WI38 (cell line): Measurements from ENCODE around the gene AP1AR.

Experiments
- H3K4me3 ChIP-seq: 2 replicates; pipeline ENCODE4 v1.5.1; 2011; ENCODE audit warnings: low read depth, mild to moderate bottlenecking, control low read depth, low read length
- TF ChIP-seq, protein P1 (sequence below): IDR thresholded peaks from 2 replicates; pipeline ENCODE4 v1.5.1; 2012; ENCODE audit warnings: low read depth, mild to moderate bottlenecking, control low read depth, low read length

AP1AR gene, protein sequence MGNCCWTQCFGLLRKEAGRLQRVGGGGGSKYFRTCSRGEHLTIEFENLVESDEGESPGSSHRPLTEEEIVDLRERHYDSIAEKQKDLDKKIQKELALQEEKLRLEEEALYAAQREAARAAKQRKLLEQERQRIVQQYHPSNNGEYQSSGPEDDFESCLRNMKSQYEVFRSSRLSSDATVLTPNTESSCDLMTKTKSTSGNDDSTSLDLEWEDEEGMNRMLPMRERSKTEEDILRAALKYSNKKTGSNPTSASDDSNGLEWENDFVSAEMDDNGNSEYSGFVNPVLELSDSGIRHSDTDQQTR

DNA sequence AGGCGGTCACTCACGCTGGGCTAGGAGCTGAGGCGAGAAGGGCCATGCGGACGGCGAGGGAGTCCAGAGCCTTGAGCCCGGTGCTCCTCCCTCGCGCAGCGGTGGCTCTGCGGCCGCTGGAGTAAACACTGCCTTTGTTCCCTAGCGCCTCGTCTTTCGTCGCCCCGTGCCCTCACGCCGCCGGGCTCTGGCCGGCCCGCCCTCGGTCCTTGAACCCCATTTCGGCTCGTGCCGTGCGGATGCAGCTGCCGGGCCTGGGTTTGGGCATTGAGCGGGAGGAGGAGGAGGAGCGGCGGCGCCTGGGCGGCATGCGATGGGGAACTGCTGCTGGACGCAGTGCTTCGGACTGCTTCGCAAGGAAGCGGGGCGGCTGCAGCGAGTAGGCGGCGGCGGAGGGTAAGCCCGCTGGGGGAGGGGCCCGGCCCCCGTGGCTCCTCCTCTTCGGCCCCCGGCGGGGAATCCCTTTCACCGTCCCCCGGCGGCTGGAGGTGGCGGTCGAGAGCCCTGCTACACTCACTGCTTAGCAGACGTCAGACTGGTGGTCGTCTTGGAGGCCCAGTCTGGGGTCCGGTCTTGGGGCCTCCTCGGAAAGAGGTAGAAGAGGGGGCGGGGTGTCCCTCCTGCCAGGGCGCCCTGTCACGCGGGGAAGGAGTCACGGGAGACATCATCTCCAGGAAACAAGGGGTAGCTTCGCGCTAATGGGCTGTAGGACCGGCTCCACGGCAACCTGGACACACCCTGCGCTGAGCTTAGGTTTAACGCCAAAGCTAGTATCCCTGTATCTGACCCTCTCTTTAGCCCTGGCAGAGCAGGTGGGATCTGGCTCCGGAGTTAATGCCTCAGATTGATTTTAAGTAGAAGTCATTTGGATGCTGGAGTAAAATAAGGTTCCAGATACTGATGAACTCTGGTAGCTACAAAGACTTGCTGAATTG is at the start of gene AP1AR:
Gene AP1AR, plus strand, starts transcription at position 9 of the 935 bp plus-strand sequence. Its CDS starts 305 bp downstream, at position 314.
- H3K4me3 ChIP-seq = peak within 1 kb of the TSS; percentile 89
- TF ChIP-seq, protein P1, sequence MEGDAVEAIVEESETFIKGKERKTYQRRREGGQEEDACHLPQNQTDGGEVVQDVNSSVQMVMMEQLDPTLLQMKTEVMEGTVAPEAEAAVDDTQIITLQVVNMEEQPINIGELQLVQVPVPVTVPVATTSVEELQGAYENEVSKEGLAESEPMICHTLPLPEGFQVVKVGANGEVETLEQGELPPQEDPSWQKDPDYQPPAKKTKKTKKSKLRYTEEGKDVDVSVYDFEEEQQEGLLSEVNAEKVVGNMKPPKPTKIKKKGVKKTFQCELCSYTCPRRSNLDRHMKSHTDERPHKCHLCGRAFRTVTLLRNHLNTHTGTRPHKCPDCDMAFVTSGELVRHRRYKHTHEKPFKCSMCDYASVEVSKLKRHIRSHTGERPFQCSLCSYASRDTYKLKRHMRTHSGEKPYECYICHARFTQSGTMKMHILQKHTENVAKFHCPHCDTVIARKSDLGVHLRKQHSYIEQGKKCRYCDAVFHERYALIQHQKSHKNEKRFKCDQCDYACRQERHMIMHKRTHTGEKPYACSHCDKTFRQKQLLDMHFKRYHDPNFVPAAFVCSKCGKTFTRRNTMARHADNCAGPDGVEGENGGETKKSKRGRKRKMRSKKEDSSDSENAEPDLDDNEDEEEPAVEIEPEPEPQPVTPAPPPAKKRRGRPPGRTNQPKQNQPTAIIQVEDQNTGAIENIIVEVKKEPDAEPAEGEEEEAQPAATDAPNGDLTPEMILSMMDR = peak; percentile 27

DNA sequence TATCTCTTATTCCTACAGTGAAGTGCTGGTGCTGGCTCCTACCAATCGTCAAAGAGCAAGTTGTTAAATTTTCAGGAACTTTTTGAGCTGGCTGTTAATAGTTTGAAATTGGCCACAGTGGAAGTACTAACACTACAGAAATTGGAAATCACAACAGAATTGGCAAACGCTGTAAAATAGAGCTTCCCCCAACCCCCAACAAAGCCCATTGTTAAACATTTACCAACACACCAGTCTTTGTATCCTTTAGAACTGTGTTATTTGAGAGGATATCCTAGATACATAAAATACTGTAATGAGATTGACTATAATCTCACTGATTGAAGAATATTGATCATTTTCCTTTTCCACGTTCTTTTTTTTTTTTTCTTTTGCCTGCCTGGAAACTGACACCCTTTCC is 49.0 kb upstream of the AP1AR start:
- TF ChIP-seq, protein P1 = no peak
- no peak overlapping the region for H3K4me3 ChIP-seq

DNA sequence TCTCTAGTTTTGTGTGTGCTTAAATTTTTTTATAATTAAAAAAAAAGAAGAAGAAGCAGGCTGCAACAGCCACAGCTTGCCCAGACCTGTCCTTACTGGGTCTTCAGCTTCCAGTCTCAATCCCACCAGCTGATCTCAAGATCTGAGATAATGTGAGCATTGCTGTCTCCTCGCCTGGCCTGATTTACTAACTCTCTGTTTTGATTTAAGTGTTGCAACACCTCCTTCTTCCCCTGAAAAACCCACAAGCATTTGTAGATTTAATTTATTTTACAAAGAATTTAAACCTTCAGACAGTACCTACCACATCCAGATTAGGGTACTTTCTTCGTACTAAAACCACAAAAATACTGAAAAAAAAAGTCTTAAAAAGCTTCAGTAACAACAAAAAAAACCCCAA is 48.3 kb upstream of the AP1AR start:
- TF ChIP-seq, protein P1 = no peak
- H3K4me3 ChIP-seq = no peak overlapping the region

DNA sequence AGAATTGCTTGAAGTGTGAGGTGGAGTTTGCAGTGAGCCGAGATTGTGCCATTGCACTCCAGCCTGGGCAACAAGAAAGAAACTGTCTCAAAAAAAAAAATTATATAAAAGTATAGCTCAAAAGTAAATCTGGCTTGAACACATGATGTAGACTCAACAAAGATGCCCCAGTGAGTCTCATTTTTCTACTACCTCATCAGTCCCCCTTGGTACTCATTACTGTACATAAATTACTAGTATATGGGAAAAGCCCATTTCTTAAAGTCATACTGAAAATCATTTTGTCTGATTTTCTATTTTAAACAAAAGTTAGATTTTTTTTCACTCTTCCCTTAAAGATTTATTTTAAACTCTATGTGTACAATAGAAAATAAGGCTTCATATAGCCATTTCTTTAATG is 47.1 kb upstream of the AP1AR start:
- no peak overlapping the region for H3K4me3 ChIP-seq

DNA sequence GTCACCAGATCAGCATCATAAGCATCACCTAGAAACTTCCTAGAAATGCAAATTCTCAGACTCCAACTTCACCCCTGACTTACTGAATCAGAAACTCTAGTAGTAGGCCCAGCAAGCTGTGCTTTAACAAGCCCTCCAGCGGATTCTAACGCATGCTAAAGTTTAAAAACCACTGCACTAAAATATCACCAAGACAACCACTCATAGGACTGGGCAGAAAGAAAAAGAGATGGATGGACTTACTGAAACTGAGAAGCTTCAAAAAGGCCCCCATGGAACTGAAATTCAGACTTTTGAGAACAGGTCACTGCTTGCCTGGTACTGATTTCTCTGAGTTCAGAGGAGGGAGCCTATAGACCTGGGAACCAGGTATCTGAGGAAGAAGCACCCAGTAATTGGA is 46.3 kb upstream of the AP1AR start:
- TF ChIP-seq, protein P1 = no peak

More for the DNA sequence above, 47.1 kb upstream of the AP1AR start:
- TF ChIP-seq, protein P1 = no peak

DNA sequence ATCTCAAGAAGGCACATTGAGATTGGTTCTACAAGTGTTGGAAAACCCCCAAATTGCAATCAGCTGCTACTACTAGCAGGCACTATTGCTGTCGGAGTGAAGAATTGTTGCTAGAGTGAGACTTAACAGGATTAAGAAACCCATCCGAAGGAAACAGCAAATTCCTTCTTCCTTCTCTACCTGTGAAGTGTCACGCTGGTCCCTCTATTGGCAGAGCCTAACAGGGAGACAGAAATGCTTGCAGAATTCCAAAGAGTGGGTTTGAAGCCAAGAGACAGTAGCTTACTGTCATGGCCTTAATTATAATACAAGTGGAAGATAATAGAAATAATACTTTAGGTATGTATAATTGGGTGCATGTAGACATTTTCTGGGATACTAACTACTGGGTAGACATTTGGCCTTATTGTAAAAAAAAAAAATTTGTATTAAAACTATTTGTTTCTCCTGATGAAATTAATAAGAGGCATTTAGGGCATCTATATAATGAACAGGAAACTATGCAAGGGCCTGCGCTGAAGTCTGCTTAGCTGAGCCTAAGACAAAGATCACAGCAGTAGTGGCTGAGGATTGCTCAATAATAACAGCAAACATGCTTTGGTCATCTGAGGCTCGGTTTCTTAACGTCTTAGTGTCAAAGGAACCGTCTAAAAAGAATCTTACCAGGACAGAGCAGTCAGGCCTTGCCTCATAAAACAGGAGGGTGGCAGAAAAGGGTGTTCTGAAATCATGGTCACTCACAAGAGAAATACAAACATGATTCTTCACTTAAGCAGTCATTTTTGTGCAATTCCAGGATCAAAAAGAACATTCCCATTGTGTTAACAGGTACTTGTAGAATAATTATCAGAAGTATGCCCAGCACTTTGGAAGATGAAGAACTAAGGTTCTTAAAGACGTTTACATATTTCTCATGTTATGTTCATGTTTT is 45.6 kb upstream of the AP1AR start:
- no peak overlapping the region for H3K4me3 ChIP-seq
- TF ChIP-seq, protein P1 = no peak

More for the DNA sequence above, 46.3 kb upstream of the AP1AR start:
- no peak overlapping the region for H3K4me3 ChIP-seq
